GM23338 (cell line): ENCODE results near the gene ITIH5.

ENCODE experiments used
- CREB1 ChIP-seq: fragments of 250-450 bp; sonication (Bioruptor Pico); IDR thresholded peaks from 2 replicates; pipeline ENCODE4 v1.5.0; 2020; ENCODE audit warnings: low read depth, mild to moderate bottlenecking, moderate library complexity
- EZH2 ChIP-seq: fragments of 200-600 bp; sonication (generic); IDR thresholded peaks from one replicate; pipeline ENCODE4 v1.8.0; 2017; ENCODE audit warnings: antibody characterized with exemption, mild to moderate bottlenecking, low read depth; ENCODE audit not compliant: unreplicated experiment
- EZH2phosphoT487 ChIP-seq: fragments of 200-600 bp; sonication (generic); IDR thresholded peaks from one replicate; pipeline ENCODE4 v1.8.1; 2018; ENCODE audit warnings: antibody characterized with exemption; ENCODE audit not compliant: unreplicated experiment
- JUNB ChIP-seq: IDR thresholded peaks from one replicate; pipeline ENCODE4 v1.6.1; 2016; ENCODE audit warnings: antibody characterized with exemption; ENCODE audit not compliant: unreplicated experiment
- NANOG ChIP-seq: IDR thresholded peaks from 2 replicates; pipeline ENCODE4 v1.6.1; 2016; ENCODE audit warnings: antibody characterized with exemption, borderline replicate concordance
- POLR2AphosphoS5 ChIP-seq: IDR thresholded peaks from 2 replicates; pipeline ENCODE4 v1.6.1; 2016; ENCODE audit warnings: antibody characterized with exemption, low read depth
- STAT1 ChIP-seq: IDR thresholded peaks from one replicate; pipeline ENCODE4 v1.6.1; 2016; ENCODE audit warnings: antibody characterized with exemption; ENCODE audit not compliant: unreplicated experiment
- ZNF114 ChIP-seq: fragments of 250-450 bp; sonication (Bioruptor Pico); IDR thresholded peaks from 2 replicates; pipeline ENCODE4 v1.5.0; 2020; ENCODE audit warnings: mild to moderate bottlenecking, moderate library complexity
- TF ChIP-seq, protein P1 (sequence below), 2 experiments: fragments of 200-600 bp in 1 of 2; sonication (generic) in 1 of 2; conservative IDR thresholded peaks; 2 replicates each; pipeline versions ENCODE4 v1.5.1 to v1.6.1; 2016 to 2017; ENCODE audit warnings: antibody characterized with exemption in 2 of 2, low read depth in 2 of 2, mild to moderate bottlenecking in 2 of 2, moderate library complexity in 1 of 2
- TF ChIP-seq, protein P2 (sequence below): IDR thresholded peaks from one replicate; pipeline ENCODE4 v1.6.1; 2018; ENCODE audit warnings: antibody characterized with exemption; ENCODE audit not compliant: unreplicated experiment
- TF ChIP-seq, protein P3 (sequence below): fragments of 250-450 bp; sonication (Bioruptor Pico); IDR thresholded peaks from 2 replicates; pipeline ENCODE4 v1.5.0; 2020; ENCODE audit warnings: mild to moderate bottlenecking, moderate library complexity
- TF ChIP-seq, protein P4 (sequence below): IDR thresholded peaks from 2 replicates; pipeline ENCODE4 v1.6.1; 2016; ENCODE audit warnings: antibody characterized with exemption

DNA sequence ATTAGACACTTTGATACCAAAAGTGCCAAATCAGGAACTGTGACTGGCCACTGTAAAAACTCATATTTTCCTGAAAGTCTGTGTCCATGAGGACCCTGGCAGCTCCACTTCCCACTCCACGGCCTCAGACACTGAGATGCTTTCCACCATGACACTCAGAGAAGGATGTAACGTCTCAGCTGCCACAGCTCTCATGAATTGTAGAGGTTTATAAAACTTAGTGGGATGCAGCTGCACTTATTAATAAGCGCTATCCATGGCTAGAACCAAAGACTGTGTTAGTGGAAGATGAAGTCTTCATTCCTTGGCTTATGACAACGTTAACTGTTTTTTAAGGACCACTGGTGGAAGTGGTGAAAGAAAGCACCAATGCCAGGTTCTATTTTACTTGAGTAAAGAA, 121.0 kb downstream of the ITIH5 start:
- TF ChIP-seq, protein P1, sequence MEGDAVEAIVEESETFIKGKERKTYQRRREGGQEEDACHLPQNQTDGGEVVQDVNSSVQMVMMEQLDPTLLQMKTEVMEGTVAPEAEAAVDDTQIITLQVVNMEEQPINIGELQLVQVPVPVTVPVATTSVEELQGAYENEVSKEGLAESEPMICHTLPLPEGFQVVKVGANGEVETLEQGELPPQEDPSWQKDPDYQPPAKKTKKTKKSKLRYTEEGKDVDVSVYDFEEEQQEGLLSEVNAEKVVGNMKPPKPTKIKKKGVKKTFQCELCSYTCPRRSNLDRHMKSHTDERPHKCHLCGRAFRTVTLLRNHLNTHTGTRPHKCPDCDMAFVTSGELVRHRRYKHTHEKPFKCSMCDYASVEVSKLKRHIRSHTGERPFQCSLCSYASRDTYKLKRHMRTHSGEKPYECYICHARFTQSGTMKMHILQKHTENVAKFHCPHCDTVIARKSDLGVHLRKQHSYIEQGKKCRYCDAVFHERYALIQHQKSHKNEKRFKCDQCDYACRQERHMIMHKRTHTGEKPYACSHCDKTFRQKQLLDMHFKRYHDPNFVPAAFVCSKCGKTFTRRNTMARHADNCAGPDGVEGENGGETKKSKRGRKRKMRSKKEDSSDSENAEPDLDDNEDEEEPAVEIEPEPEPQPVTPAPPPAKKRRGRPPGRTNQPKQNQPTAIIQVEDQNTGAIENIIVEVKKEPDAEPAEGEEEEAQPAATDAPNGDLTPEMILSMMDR (conservative IDR thresholded peaks at IDR 0.05; ENCODE audit: low read depth in 2 of 2), result no peak
- no peak for TF ChIP-seq EZH2
- TF ChIP-seq, protein P2, sequence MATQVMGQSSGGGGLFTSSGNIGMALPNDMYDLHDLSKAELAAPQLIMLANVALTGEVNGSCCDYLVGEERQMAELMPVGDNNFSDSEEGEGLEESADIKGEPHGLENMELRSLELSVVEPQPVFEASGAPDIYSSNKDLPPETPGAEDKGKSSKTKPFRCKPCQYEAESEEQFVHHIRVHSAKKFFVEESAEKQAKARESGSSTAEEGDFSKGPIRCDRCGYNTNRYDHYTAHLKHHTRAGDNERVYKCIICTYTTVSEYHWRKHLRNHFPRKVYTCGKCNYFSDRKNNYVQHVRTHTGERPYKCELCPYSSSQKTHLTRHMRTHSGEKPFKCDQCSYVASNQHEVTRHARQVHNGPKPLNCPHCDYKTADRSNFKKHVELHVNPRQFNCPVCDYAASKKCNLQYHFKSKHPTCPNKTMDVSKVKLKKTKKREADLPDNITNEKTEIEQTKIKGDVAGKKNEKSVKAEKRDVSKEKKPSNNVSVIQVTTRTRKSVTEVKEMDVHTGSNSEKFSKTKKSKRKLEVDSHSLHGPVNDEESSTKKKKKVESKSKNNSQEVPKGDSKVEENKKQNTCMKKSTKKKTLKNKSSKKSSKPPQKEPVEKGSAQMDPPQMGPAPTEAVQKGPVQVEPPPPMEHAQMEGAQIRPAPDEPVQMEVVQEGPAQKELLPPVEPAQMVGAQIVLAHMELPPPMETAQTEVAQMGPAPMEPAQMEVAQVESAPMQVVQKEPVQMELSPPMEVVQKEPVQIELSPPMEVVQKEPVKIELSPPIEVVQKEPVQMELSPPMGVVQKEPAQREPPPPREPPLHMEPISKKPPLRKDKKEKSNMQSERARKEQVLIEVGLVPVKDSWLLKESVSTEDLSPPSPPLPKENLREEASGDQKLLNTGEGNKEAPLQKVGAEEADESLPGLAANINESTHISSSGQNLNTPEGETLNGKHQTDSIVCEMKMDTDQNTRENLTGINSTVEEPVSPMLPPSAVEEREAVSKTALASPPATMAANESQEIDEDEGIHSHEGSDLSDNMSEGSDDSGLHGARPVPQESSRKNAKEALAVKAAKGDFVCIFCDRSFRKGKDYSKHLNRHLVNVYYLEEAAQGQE, result no peak
- TF ChIP-seq POLR2AphosphoS5, result no peak
- TF ChIP-seq CREB1 (CRISPR knock-in tag), result no peak
- TF ChIP-seq EZH2phosphoT487, result no peak
- no peak for TF ChIP-seq NANOG
- no peak for TF ChIP-seq JUNB
- TF ChIP-seq ZNF114 (CRISPR knock-in tag), result no peak
- TF ChIP-seq, protein P3, sequence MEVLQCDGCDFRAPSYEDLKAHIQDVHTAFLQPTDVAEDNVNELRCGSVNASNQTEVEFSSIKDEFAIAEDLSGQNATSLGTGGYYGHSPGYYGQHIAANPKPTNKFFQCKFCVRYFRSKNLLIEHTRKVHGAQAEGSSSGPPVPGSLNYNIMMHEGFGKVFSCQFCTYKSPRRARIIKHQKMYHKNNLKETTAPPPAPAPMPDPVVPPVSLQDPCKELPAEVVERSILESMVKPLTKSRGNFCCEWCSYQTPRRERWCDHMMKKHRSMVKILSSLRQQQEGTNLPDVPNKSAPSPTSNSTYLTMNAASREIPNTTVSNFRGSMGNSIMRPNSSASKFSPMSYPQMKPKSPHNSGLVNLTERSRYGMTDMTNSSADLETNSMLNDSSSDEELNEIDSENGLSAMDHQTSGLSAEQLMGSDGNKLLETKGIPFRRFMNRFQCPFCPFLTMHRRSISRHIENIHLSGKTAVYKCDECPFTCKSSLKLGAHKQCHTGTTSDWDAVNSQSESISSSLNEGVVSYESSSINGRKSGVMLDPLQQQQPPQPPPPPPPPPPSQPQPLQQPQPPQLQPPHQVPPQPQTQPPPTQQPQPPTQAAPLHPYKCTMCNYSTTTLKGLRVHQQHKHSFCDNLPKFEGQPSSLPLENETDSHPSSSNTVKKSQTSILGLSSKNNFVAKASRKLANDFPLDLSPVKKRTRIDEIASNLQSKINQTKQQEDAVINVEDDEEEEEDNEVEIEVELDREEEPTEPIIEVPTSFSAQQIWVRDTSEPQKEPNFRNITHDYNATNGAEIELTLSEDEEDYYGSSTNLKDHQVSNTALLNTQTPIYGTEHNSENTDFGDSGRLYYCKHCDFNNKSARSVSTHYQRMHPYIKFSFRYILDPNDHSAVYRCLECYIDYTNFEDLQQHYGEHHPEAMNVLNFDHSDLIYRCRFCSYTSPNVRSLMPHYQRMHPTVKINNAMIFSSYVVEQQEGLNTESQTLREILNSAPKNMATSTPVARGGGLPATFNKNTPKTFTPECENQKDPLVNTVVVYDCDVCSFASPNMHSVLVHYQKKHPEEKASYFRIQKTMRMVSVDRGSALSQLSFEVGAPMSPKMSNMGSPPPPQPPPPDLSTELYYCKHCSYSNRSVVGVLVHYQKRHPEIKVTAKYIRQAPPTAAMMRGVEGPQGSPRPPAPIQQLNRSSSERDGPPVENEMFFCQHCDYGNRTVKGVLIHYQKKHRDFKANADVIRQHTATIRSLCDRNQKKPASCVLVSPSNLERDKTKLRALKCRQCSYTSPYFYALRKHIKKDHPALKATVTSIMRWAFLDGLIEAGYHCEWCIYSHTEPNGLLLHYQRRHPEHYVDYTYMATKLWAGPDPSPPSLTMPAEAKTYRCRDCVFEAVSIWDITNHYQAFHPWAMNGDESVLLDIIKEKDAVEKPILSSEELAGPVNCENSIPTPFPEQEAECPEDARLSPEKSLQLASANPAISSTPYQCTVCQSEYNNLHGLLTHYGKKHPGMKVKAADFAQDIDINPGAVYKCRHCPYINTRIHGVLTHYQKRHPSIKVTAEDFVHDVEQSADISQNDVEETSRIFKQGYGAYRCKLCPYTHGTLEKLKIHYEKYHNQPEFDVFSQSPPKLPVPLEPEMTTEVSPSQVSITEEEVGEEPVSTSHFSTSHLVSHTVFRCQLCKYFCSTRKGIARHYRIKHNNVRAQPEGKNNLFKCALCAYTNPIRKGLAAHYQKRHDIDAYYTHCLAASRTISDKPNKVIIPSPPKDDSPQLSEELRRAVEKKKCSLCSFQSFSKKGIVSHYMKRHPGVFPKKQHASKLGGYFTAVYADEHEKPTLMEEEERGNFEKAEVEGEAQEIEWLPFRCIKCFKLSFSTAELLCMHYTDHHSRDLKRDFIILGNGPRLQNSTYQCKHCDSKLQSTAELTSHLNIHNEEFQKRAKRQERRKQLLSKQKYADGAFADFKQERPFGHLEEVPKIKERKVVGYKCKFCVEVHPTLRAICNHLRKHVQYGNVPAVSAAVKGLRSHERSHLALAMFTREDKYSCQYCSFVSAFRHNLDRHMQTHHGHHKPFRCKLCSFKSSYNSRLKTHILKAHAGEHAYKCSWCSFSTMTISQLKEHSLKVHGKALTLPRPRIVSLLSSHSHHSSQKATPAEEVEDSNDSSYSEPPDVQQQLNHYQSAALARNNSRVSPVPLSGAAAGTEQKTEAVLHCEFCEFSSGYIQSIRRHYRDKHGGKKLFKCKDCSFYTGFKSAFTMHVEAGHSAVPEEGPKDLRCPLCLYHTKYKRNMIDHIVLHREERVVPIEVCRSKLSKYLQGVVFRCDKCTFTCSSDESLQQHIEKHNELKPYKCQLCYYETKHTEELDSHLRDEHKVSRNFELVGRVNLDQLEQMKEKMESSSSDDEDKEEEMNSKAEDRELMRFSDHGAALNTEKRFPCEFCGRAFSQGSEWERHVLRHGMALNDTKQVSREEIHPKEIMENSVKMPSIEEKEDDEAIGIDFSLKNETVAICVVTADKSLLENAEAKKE (CRISPR knock-in tag), result no peak
- TF ChIP-seq, protein P4, sequence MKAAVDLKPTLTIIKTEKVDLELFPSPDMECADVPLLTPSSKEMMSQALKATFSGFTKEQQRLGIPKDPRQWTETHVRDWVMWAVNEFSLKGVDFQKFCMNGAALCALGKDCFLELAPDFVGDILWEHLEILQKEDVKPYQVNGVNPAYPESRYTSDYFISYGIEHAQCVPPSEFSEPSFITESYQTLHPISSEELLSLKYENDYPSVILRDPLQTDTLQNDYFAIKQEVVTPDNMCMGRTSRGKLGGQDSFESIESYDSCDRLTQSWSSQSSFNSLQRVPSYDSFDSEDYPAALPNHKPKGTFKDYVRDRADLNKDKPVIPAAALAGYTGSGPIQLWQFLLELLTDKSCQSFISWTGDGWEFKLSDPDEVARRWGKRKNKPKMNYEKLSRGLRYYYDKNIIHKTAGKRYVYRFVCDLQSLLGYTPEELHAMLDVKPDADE, result no peak
- no peak for TF ChIP-seq STAT1
